ENCODE results near the gene CDC42EP5.
"Not testable (repeated sequence)": the region's sequence is repeated elsewhere in the genome, so short reads cannot be mapped to it uniquely, and the experiment has no call there.

The CDC42EP5 gene

DNA sequence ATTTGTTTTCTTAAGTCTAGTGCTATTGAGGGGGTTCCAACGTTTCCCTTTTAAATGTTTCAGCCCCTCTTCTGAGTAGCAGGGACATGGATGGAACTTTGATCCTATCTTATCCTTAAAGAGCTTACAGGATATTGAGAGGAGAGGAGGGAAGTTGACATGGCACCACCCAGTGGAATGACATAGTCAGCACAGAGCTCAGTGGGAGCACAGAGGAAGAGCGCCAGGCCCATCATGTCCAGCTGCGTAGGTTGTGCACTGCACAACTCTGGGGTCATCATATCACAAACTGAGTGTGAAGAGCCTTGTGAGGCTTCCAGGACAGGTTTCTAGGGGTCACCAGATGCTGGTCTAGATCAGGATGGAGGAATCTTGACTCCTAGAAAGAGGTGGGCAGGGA, 4.6 kb upstream of the CDC42EP5 start:
- DNase-seq (ENCODE audit: low spot score): no peak
- H3K27me3 Mint-ChIP-seq (ENCODE audit: low read depth): peaks cover 26% of the 10 kb centered on the region
- no peak overlapping the region for H3K4me3 Mint-ChIP-seq
- no peaks in the 10 kb centered on the region for H3K9me3 Mint-ChIP-seq
- H3K4me1 Mint-ChIP-seq (ENCODE audit: low read depth): peaks cover 15% of the 10 kb centered on the region
- no peaks in the 10 kb centered on the region for H3K36me3 Mint-ChIP-seq (ENCODE audit: low read depth)
- H3K27ac Mint-ChIP-seq: no peak overlapping the region

GRCh38 chr19:54475706-54476105, 2.6 kb upstream of the CDC42EP5 start:
- Mint-ChIP-seq H3K9me3 (no peaks in the 10 kb centered on the region), H3K4me3 (no peak overlapping the region), H3K36me3 (ENCODE audit: low read depth) (no peaks in the 10 kb centered on the region), H3K4me1 (ENCODE audit: low read depth) (peaks cover 6% of the 10 kb centered on the region), H3K27ac (no peak overlapping the region), H3K27me3 (ENCODE audit: low read depth) (peaks cover 29% of the 10 kb centered on the region)
- DNase-seq (ENCODE audit: low spot score): no peak

DNA sequence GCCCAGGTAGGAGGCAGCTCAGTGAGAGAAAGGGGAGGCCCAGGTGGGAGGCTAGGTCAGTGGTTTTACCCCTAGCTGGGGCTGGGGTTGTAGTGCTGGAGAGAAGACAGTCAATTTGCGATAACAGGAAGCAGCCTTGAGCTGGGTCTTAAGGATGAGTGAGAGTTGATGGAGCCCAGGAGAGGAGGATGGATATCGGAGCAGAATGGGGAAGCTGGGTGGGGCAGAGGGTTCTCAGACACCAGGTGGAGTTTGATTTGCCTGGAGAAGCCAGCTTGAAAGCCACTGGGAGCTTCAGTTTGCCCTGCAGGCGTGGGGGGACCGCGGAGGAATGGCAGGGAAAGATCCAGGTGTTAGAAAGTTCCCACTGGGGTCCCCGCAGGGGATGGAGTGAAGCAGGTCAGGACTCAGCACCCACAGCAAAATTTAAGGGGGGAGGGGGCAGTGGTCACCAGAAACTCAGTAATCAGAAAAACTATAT, 836 bp upstream of the CDC42EP5 start:
- no peaks in the 10 kb centered on the region for H3K9me3 Mint-ChIP-seq
- H3K27me3 Mint-ChIP-seq (ENCODE audit: low read depth): peaks cover 42% of the 10 kb centered on the region
- no peaks in the 10 kb centered on the region for H3K36me3 Mint-ChIP-seq (ENCODE audit: low read depth)
- H3K4me1 Mint-ChIP-seq (ENCODE audit: low read depth): peaks cover 3% of the 10 kb centered on the region
- no peak overlapping the region for H3K4me3 Mint-ChIP-seq
- DNase-seq (ENCODE audit: low spot score): no peak
- no peak overlapping the region for H3K27ac Mint-ChIP-seq

GRCh38 chr19:54470991-54471782, 1.9 kb downstream of the CDC42EP5 start:
- Mint-ChIP-seq H3K36me3 (ENCODE audit: low read depth) (no peaks in the 10 kb centered on the region), H3K27me3 (ENCODE audit: low read depth) (peaks cover 52% of the 10 kb centered on the region), H3K9me3 (no peaks in the 10 kb centered on the region), H3K27ac (no peak overlapping the region), H3K4me3 (no peak overlapping the region), H3K4me1 (ENCODE audit: low read depth) (no peaks in the 10 kb centered on the region)
- DNase-seq (ENCODE audit: low spot score): no peak

- Mint-ChIP-seq H3K36me3 (ENCODE audit: low read depth) (no peaks in the 10 kb centered on the region), H3K4me3 (no peak overlapping the region), H3K9me3 (no peaks in the 10 kb centered on the region), H3K27me3 (ENCODE audit: low read depth) (peaks cover 58% of the 10 kb centered on the region), H3K4me1 (ENCODE audit: low read depth) (no peaks in the 10 kb centered on the region), H3K27ac (no peak overlapping the region)
- no peak for DNase-seq (ENCODE audit: low spot score)
Measured at GRCh38 chr19:54470276-54470887, 2.7 kb downstream of the CDC42EP5 start.

- no peak overlapping the region for H3K27ac Mint-ChIP-seq
- peaks cover 2% of the 10 kb centered on the region for H3K4me1 Mint-ChIP-seq (ENCODE audit: low read depth)
- H3K4me3 Mint-ChIP-seq: no peak overlapping the region
- peaks cover 60% of the 10 kb centered on the region for H3K27me3 Mint-ChIP-seq (ENCODE audit: low read depth)
- H3K36me3 Mint-ChIP-seq (ENCODE audit: low read depth): no peaks in the 10 kb centered on the region
- no peaks in the 10 kb centered on the region for H3K9me3 Mint-ChIP-seq
- DNase-seq (ENCODE audit: low spot score): no peak
Measured at GRCh38 chr19:54469496-54469934, 3.6 kb downstream of the CDC42EP5 start.

DNA sequence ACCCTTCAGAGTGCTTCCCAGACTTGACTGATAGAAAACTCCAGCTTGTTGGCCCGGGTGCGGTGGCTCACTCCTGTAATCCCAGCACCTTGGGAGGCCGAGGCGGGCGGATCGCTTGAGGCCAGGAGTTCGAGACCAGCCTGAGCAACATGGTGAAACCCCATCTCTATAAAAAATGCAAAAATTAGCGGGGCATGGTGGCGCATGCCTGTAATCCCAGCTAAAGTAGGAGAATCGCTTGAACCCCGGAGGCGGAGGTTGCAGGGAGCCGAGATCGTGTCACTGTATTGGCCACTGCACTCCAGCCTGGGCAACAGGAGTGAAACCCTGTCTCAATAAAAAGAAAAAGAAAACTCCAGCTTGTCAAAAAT, 7.0 kb downstream of the CDC42EP5 start:
- peaks cover 48% of the 10 kb centered on the region for H3K27me3 Mint-ChIP-seq (ENCODE audit: low read depth)
- not testable (repeated sequence) for H3K9me3 Mint-ChIP-seq; H3K27ac Mint-ChIP-seq; DNase-seq (ENCODE audit: low spot score)
- H3K4me1 Mint-ChIP-seq (ENCODE audit: low read depth): peaks cover 11% of the 10 kb centered on the region
- H3K36me3 Mint-ChIP-seq (ENCODE audit: low read depth): peaks cover 13% of the 10 kb centered on the region
- peak overlapping the region; percentile 58 for H3K4me3 Mint-ChIP-seq

DNA sequence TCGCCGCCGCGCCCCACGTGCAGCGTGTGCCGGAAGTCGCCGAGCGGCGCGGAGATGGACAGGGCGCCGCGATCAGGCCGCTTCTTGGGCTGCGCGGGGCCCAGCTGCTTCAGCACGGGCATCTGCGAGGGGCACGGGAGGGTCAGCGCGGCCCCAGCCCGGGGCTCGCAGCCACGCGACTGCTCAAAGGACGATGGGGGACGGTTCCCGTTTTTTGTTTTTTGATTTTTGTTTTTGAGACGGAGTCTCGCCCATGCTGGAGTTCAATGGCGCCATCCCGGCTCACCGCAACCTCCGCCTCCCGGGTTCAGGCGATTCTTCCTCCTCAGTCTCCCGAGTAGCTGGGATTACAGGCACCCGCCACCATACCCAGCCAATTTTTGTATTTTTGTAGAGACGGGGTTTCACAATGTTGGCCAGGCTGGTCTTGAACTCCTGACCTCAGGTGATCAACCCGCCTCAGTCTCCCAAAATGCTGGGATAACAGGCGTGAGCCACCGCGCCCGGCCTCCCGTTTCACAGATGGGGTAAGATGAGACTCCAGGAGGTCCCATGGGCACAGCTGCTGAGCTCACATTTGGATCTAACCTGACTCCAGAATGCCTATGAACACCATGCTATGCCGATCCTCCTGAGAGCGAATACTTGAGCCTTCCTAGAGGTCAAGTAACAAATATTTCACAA, 7.5 kb downstream of the CDC42EP5 start:
- H3K4me3 Mint-ChIP-seq: peak overlapping the region; percentile 58
- no peak overlapping the region for H3K27ac Mint-ChIP-seq
- peaks cover 11% of the 10 kb centered on the region for H3K4me1 Mint-ChIP-seq (ENCODE audit: low read depth)
- no peaks in the 10 kb centered on the region for H3K9me3 Mint-ChIP-seq
- DNase-seq (ENCODE audit: low spot score): no peak
- peaks cover 44% of the 10 kb centered on the region for H3K27me3 Mint-ChIP-seq (ENCODE audit: low read depth)
- peaks cover 13% of the 10 kb centered on the region for H3K36me3 Mint-ChIP-seq (ENCODE audit: low read depth)

- H3K4me1 Mint-ChIP-seq (ENCODE audit: low read depth): peaks cover 11% of the 10 kb centered on the region
- H3K9me3 Mint-ChIP-seq: no peaks in the 10 kb centered on the region
- DNase-seq (ENCODE audit: low spot score): peak; percentile 90
- peaks cover 36% of the 10 kb centered on the region for H3K27me3 Mint-ChIP-seq (ENCODE audit: low read depth)
- peak overlapping the region; percentile 93 for H3K27ac Mint-ChIP-seq
- H3K36me3 Mint-ChIP-seq (ENCODE audit: low read depth): peaks cover 16% of the 10 kb centered on the region
- peak overlapping the region; percentile 86 for H3K4me3 Mint-ChIP-seq
Measured at GRCh38 chr19:54464630-54465425, 8.3 kb downstream of the CDC42EP5 start.

GRCh38 chr19:54464044-54464629, 9.0 kb downstream of the CDC42EP5 start:
- Mint-ChIP-seq H3K27ac (peak overlapping the region; percentile 93), H3K27me3 (ENCODE audit: low read depth) (peaks cover 30% of the 10 kb centered on the region), H3K9me3 (no peaks in the 10 kb centered on the region), H3K4me1 (ENCODE audit: low read depth) (peaks cover 11% of the 10 kb centered on the region), H3K4me3 (peak overlapping the region; percentile 86), H3K36me3 (ENCODE audit: low read depth) (peaks cover 21% of the 10 kb centered on the region)
- peak; percentile 88 for DNase-seq (ENCODE audit: low spot score)

GRCh38 chr19:54463531-54464043, 9.5 kb downstream of the CDC42EP5 start, which contains the start of gene LENG9:
TSS of gene LENG9 (minus strand) at chr19:54463778. CDS start at chr19:54463526, 252 bp downstream.
- peak; percentile 97 for DNase-seq (ENCODE audit: low spot score)
- Mint-ChIP-seq H3K36me3 (ENCODE audit: low read depth) (peaks cover 26% of the 10 kb centered on the region), H3K9me3 (no peaks in the 10 kb centered on the region), H3K4me1 (ENCODE audit: low read depth) (peaks cover 11% of the 10 kb centered on the region), H3K27ac (peak within 1 kb of the TSS; percentile 93), H3K4me3 (peak within 1 kb of the TSS; percentile 86), H3K27me3 (ENCODE audit: low read depth) (peaks cover 25% of the 10 kb centered on the region)

DNA sequence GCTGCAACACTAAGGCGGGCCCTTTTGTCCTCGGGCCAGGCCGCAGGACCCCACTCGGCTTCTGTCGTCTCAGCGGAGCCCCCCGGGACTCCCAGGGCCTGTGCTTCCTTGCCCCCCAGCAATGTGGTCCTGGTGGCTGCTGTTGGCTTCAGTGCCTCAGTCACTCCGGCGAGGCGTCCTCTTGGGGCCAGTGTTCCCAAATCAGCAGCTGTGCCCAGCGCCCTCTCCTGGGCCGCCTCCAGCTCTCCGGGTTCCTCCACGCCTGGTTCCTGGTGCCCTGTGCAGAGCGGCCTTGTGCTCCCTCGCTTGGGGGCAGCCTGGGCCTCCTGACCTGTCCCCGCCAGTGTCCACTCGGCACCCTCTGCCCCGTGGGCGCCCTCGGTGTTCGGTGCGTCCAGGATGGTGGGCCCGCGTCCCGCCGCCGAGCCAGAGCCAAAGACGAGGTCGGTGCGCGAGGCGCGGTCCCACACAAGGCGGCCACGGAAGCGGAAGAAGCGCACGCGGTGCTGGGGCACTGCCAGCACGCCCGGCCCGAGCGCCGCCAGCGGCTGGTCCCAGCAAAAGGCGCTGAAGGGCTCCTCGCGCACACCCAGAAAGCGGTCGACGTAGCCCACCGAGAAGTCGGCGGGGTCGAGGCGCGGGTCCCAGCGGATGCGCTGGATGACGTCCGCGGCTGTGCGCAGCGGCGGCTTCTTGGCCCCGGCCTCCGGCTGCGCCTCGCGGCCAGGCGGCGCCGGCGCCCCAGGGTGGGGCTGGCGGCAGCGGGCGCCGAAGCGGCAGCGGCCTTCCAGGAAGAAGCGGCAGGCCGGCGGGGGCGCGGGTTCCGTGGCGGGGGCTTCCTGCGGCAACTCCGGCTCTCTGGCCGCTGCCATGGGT, 10.2 kb downstream of the CDC42EP5 start:
- Mint-ChIP-seq H3K27me3 (ENCODE audit: low read depth) (peaks cover 18% of the 10 kb centered on the region), H3K9me3 (no peaks in the 10 kb centered on the region), H3K4me1 (ENCODE audit: low read depth) (peaks cover 11% of the 10 kb centered on the region), H3K27ac (peak overlapping the region; percentile 93), H3K4me3 (peak overlapping the region; percentile 69), H3K36me3 (ENCODE audit: low read depth) (peaks cover 33% of the 10 kb centered on the region)
- peak; percentile 68 for DNase-seq (ENCODE audit: low spot score)
